Testis (tissue), 3 donors: ENCODE measurements around the gene TMOD2. TPM values are rescaled to one million over a fixed set of nuclear protein-coding genes. Genes with fewer than 3 reads are reported as not detected.
A peak's percentile ranks its signal among the peaks of the same experiment; 100 is the strongest.

Source experiments
- DNase-seq: peaks from one replicate; pipeline ENCODE4 v3.0.0-alpha.2; 2019
- H3K27ac ChIP-seq, 2 donors: fragments of 200-600 bp; sonication (generic); one replicate each; pipeline ENCODE4 v1.5.1; 2019
- H3K27me3 ChIP-seq: fragments of 200-600 bp; sonication (generic); one replicate; pipeline ENCODE4 v1.5.1; 2019
- H3K36me3 ChIP-seq: fragments of 200-600 bp; sonication (generic); one replicate; pipeline ENCODE4 v1.5.1; 2017; ENCODE audit warnings: low read depth; ENCODE audit errors: missing control alignments
- H3K4me1 ChIP-seq: fragments of 200-600 bp; sonication (generic); one replicate; pipeline ENCODE4 v1.5.1; 2019
- H3K4me3 ChIP-seq, 2 donors: fragments of 200-600 bp; sonication (generic); one replicate each; pipeline ENCODE4 v1.5.1; 2017 to 2019
- H3K9me3 ChIP-seq: fragments of 200-600 bp; sonication (generic); one replicate; pipeline ENCODE4 v1.5.1; 2017
- POLR2A ChIP-seq: fragments of 450-650 bp; IDR thresholded peaks from one replicate; pipeline ENCODE4 v1.6.1; 2017; ENCODE audit warnings: antibody characterized with exemption, mild to moderate bottlenecking, moderate library complexity
- WGBS, 2 donors: methylation state at CpG; one replicate each; pipeline ENCODE4 v1.1.5; 2018; 5-methylcytosine and 5-hydroxymethylcytosine counted together
- intact Hi-C: fragments of 100-400 bp; cut with DNase I; formaldehyde crosslinking; loops from one replicate; pipeline ENCODE4 v1.15.1; 2023; ENCODE audit warnings: low total_unique reads
- polyA plus RNA-seq: library from polyadenylated mRNA; stranded (reverse); fragments of 350-450 nt; fragmentation: Illumina TruSeq; extraction: RNeasy Lipid Tissue Mini Kit (QIAGEN cat#74804); gene quantifications from one replicate; pipeline ENCODE4 v1.2.3, GENCODE V29; 2014; ENCODE audit warnings: low read depth, low replicate concordance; ENCODE audit not compliant: insufficient read depth
- total RNA-seq, 2 donors: library from RNA; depleted of rRNA; stranded (reverse); fragments of >200 nt; gene quantifications; one replicate each; pipeline ENCODE4 v1.2.3, GENCODE V29; 2016
- TF ChIP-seq, protein P1 (sequence below), 3 experiments: fragments of 450-650 bp in 2 of 3; fragments of 200-600 bp in 1 of 3; sonication (generic) in 1 of 3; IDR thresholded peaks; one replicate each; pipeline ENCODE4 v1.5.1; 2016 to 2019; ENCODE audit warnings: antibody characterized with exemption in 3 of 3, mild to moderate bottlenecking in 2 of 3, moderate library complexity in 1 of 3

Gene TMOD2
- total and polyA plus RNA-seq, 3 donors from 2014 or later: 5.8 to 6.4 (median 5.9) TPM

DNA sequence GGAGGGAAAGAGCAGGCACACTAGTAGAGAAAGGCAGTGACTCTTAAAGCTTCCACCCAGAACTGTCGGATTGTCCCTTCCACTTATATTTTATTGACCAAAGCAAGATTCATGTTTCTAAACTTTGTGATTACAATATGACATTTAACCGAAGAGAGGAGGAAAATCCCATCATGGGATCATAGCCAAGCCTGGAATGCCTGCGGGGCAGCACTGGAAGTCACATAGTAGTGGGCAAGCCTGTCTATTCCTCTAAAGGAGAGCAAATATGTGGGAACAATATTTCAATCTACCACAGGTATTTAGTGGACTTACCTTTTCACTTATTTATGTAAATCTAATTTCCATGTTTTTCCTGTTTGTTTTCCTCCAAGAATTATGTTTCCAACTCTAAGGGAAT, 74.3 kb downstream of the TMOD2 start:
- intact Hi-C loops: no loop called here
- H3K4me3 ChIP-seq: no peak overlapping the region
- H3K27me3 ChIP-seq: no peaks in the 10 kb centered on the region
- no peaks in the 10 kb centered on the region for H3K36me3 ChIP-seq
- WGBS, 2 donors: 80 to 87% methylated on average over 3 of the region's 3 CpGs
- H3K9me3 ChIP-seq: no peaks in the 10 kb centered on the region
- TF ChIP-seq POLR2A: no peak
- TF ChIP-seq, protein P1, sequence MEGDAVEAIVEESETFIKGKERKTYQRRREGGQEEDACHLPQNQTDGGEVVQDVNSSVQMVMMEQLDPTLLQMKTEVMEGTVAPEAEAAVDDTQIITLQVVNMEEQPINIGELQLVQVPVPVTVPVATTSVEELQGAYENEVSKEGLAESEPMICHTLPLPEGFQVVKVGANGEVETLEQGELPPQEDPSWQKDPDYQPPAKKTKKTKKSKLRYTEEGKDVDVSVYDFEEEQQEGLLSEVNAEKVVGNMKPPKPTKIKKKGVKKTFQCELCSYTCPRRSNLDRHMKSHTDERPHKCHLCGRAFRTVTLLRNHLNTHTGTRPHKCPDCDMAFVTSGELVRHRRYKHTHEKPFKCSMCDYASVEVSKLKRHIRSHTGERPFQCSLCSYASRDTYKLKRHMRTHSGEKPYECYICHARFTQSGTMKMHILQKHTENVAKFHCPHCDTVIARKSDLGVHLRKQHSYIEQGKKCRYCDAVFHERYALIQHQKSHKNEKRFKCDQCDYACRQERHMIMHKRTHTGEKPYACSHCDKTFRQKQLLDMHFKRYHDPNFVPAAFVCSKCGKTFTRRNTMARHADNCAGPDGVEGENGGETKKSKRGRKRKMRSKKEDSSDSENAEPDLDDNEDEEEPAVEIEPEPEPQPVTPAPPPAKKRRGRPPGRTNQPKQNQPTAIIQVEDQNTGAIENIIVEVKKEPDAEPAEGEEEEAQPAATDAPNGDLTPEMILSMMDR (IDR thresholded peaks at IDR 0.05): no peak
- DNase-seq: no peak
- no peaks in the 10 kb centered on the region for H3K4me1 ChIP-seq
- no peak overlapping the region for H3K27ac ChIP-seq

DNA sequence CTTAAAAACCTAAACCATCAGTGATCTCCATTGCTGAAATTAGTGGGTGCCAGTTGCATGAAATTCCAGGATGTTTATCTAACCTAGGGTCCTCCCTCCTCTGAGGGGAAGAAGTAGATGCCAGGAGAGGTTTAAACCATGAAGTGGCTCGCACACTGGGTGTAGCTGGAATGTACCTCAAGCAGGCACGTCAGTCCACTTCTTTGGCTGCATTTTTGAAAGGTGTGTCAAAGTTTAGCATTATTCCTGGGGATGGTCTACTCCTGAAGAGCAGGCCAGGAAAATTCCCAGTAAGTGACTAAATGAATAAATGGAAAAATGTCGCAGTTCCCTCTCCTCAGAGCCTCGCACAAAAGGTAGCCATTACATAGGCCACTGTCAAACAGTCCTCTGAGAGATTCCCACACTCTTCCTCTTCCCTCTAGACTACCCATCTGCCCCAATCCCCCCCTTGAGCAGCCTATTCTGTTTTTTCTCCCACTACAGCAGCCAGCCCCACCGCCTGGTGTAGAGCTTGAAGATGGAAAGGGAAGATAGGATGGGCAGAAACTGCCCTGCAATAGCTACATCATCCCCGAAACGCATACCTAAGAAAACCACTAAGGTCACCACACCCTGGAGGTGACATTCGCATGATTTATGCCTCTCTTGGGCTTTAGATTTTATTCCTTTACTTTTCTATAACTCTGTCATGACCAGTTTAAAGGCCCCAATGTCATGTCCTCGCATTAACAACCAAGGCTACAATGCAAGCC, 77.4 kb downstream of the TMOD2 start:
- no peaks in the 10 kb centered on the region for H3K27me3 ChIP-seq
- no peak for DNase-seq
- WGBS, 2 donors: 59 to 61% methylated on average over 9 of the region's 9 CpGs
- no peak overlapping the region for H3K27ac ChIP-seq
- intact Hi-C loops: no loop called here
- TF ChIP-seq, protein P1 (IDR thresholded peaks at IDR 0.05): no peak
- TF ChIP-seq POLR2A: no peak
- H3K9me3 ChIP-seq: no peaks in the 10 kb centered on the region
- peaks cover 9% of the 10 kb centered on the region for H3K4me1 ChIP-seq
- H3K36me3 ChIP-seq: no peaks in the 10 kb centered on the region
- peak overlapping the region; percentile 91 to 94 for H3K4me3 ChIP-seq

GRCh38 chr15:51829376-51830275, 78.2 kb downstream of the TMOD2 start, which contains the start of gene TMOD3:
TMOD3 (plus strand) TSS chr15:51829653; CDS start chr15:51862885, 33,232 bp downstream.
- Histone ChIP-seq H3K27me3 (no peaks in the 10 kb centered on the region), H3K27ac (peak within 1 kb of the TSS; percentile 81 to 87), H3K9me3 (no peaks in the 10 kb centered on the region), H3K36me3 (no peaks in the 10 kb centered on the region), H3K4me3 (peak within 1 kb of the TSS; percentile 91 to 94), H3K4me1 (peaks cover 9% of the 10 kb centered on the region)
- intact Hi-C loops: no loop called here
- TF ChIP-seq, protein P1 (IDR thresholded peaks at IDR 0.05): peak in 1 of 3 experiments; percentile 16
- peak; percentile 84 for TF ChIP-seq POLR2A
- peak; percentile 95 for DNase-seq
- WGBS, 2 donors: 1 to 3% methylated on average over 25 to 73 of the region's 89 CpGs

DNA sequence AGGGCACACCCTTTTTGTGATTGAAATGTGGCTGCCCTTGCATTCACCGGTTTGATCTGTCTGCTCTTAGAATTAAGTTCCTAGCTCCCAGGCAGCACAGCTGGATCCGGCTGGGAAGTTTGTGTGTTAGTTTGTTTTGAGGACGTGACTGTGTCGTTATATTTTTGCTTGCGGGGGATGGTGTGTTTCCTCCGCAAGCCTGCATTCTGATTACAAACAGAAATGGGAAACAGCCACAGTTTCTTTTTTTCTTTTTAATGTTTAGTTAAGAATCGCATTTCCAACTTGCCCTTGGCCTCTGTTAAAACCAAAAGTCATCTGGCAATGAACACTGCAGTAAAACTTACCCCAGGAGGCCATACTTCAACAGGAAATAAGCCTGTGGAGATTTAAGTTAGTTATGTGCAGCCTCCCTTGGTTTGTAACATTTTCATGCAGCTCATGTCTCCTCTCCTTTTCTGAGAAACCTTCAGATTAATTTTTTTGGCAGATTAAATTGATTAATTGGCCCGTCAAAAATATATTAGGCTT, 78.9 kb downstream of the TMOD2 start:
- H3K9me3 ChIP-seq: no peaks in the 10 kb centered on the region
- 0 to 1% methylated on average over 8 of the region's 8 CpGs for WGBS, 2 donors
- H3K27ac ChIP-seq: peak overlapping the region; percentile 81 to 87
- no peak for TF ChIP-seq POLR2A
- TF ChIP-seq, protein P1 (IDR thresholded peaks at IDR 0.05): no peak
- no peaks in the 10 kb centered on the region for H3K27me3 ChIP-seq
- intact Hi-C loops: no loop called here
- H3K4me3 ChIP-seq: peak overlapping the region; percentile 91 to 94
- H3K36me3 ChIP-seq: no peaks in the 10 kb centered on the region
- DNase-seq: peak; percentile 38
- H3K4me1 ChIP-seq: peaks cover 9% of the 10 kb centered on the region
